K562 (cell line): Measurements from ENCODE around the gene CDH2. TPM values are rescaled to one million over a fixed set of nuclear protein-coding genes. Genes with fewer than 3 reads are reported as not detected.

Experiments used
- ATAC-seq: fragments of 200-7000 bp; cut with Tn5 transposase; 3 replicates; pipeline ENCODE4 v1.9.1; 2020; ENCODE audit warnings: moderate library complexity
- BruUV-seq: library from RNA; stranded (reverse); fragments of 400-500 nt; replicated peaks from 2 replicates; lab custom pipeline; 2021; lab: Mats Ljungman, UMichigan
- CTCF ChIA-PET: fragments of 300-600 bp; formaldehyde crosslinking; extraction: SDS; loops from one replicate; lab custom pipeline; 2021; ENCODE audit warnings: low intra/inter-chr PET ratio; lab: Yijun Ruan, JAX
- POLR2A ChIA-PET: fragments of 300-600, 350-650 bp; sonication (Branson Sonifier 250); formaldehyde crosslinking; extraction: SDS; loops from one replicate; lab custom pipeline; 2021; ENCODE audit warnings: antibody characterized with exemption, inconsistent platforms; lab: Yijun Ruan, JAX
- DNase-seq, 4 experiments: peaks; one replicate each; pipeline versions ENCODE4 v3.0.0 to v3.0.0-alpha.2; 2011 to 2018; ENCODE audit warnings: low spot score in 3 of 4, mixed read lengths in 3 of 4; ENCODE audit errors: extremely low read depth in 1 of 4
- FAIRE-seq: peaks from 2 replicates; lab custom pipeline; 2011; peaks lifted over from hg19 to GRCh38; lab: Jason Lieb, UNC
- H2AFZ ChIP-seq: 2 replicates; pipeline ENCODE4 v1.6.0; 2011; ENCODE audit warnings: low read depth, low read length, control low read depth, inconsistent platforms
- H3K27ac ChIP-seq: fragments of 200-600 bp; 3 replicates; pipeline ENCODE4 v1.8.0; 2011; ENCODE audit warnings: low read depth, mild to moderate bottlenecking, control low read depth, inconsistent platforms, low read length, moderate library complexity, mixed read lengths; ENCODE audit errors: extremely low read depth
- H3K27me3 ChIP-seq, 2 experiments: fragments of 300-600 bp in 1 of 2; 2 replicates in 1 of 2; 3 replicates in 1 of 2; pipeline versions ENCODE4 v1.6.0 to v1.8.0; 2011; ENCODE audit warnings: inconsistent platforms in 2 of 2, low read length in 2 of 2, mild to moderate bottlenecking in 1 of 2, mixed read lengths in 1 of 2, moderate library complexity in 1 of 2; ENCODE audit not compliant: control insufficient read depth in 2 of 2, insufficient read depth in 2 of 2
- H3K36me3 ChIP-seq: fragments of 300-600 bp; 3 replicates; pipeline ENCODE4 v1.8.0; 2011; ENCODE audit warnings: mild to moderate bottlenecking, low read length, inconsistent platforms; ENCODE audit not compliant: control insufficient read depth, insufficient read depth
- H3K4me1 ChIP-seq, 2 experiments: fragments of 200-600 bp in 1 of 2; replicated peaks in 1 of 2; 2 replicates in 1 of 2; 3 replicates in 1 of 2; pipeline versions ENCODE4 v1.5.1 to v1.8.0; 2011; ENCODE audit warnings: inconsistent platforms in 2 of 2, low read length in 2 of 2, mild to moderate bottlenecking in 1 of 2, mixed read lengths in 1 of 2, moderate library complexity in 1 of 2; ENCODE audit not compliant: control insufficient read depth in 2 of 2, insufficient read depth in 2 of 2
- H3K4me2 ChIP-seq: 2 replicates; pipeline ENCODE4 v1.6.1; 2011; ENCODE audit warnings: low read length, control low read depth, inconsistent platforms, mixed read lengths; ENCODE audit not compliant: insufficient read depth
- H3K4me3 ChIP-seq: fragments of 200-600 bp; sonication (generic), shearing (Covaris generic); 2 replicates; pipeline ENCODE4 v1.5.1; 2016; ENCODE audit warnings: control low read depth, inconsistent platforms
- H3K79me2 ChIP-seq: fragments of 200-600 bp; 3 replicates; pipeline ENCODE4 v1.8.0; 2011; ENCODE audit warnings: low read length, inconsistent platforms; ENCODE audit not compliant: control insufficient read depth, insufficient read depth
- H3K9ac ChIP-seq, 2 experiments: 2 replicates each; pipeline versions ENCODE4 v1.6.0 to v1.6.1; 2011; ENCODE audit warnings: low read depth in 2 of 2, low read length in 2 of 2, control low read depth in 1 of 2, inconsistent platforms in 1 of 2, mild to moderate bottlenecking in 1 of 2, mixed read lengths in 1 of 2; ENCODE audit not compliant: insufficient read depth in 1 of 2
- H3K9me1 ChIP-seq: one replicate; pipeline ENCODE4 v1.6.0; 2011; ENCODE audit warnings: inconsistent platforms, mild to moderate bottlenecking, low read length, moderate library complexity; ENCODE audit not compliant: control insufficient read depth, insufficient read depth
- H3K9me3 ChIP-seq: replicated peaks from 2 replicates; pipeline ENCODE4 v1.5.1; 2011; ENCODE audit warnings: low read depth, low read length, inconsistent platforms; ENCODE audit not compliant: control insufficient read depth, insufficient read depth
- H4K20me1 ChIP-seq: replicated peaks from 2 replicates; pipeline ENCODE4 v1.6.1; 2011; ENCODE audit warnings: low read length, inconsistent platforms, mixed read lengths; ENCODE audit not compliant: control insufficient read depth, insufficient read depth
- MIER1 ChIP-seq: fragments of 450-650 bp; IDR thresholded peaks from 2 replicates; pipeline ENCODE4 v1.6.1; 2016; ENCODE audit warnings: antibody characterized with exemption, mild to moderate bottlenecking, low read depth
- SETDB1 ChIP-seq: IDR thresholded peaks from one replicate; pipeline ENCODE4 v1.6.1; 2012; ENCODE audit warnings: low read length, control low read depth, inconsistent platforms
- SNAPC5 ChIP-seq: fragments of 250-450 bp; sonication (Bioruptor Pico); IDR thresholded peaks from 2 replicates; pipeline ENCODE4 v1.8.0; 2021; ENCODE audit warnings: moderate library complexity, mild to moderate bottlenecking, inconsistent platforms
- USF2 ChIP-seq: sonication (generic); formaldehyde crosslinking; IDR thresholded peaks from 2 replicates; pipeline ENCODE4 v1.5.0; 2020; ENCODE audit warnings: missing genetic modification reagents
- ZNF436 ChIP-seq: fragments of 250-450, 450-650 bp; sonication (Bioruptor Pico); formaldehyde crosslinking; IDR thresholded peaks from 2 replicates; pipeline ENCODE4 v1.7.0; 2020; ENCODE audit warnings: mild to moderate bottlenecking
- WGBS: fragments of 100-300 bp; shearing (Covaris generic); methylation state at CpG from one replicate; pipeline ENCODE4 v1.1.6; 2016; ENCODE audit warnings: low coverage, mixed read lengths; ENCODE audit not compliant: insufficient coverage; ENCODE audit errors: missing lambda C conversion rate; 5-methylcytosine and 5-hydroxymethylcytosine counted together
- in situ Hi-C: fragments of 300-500 bp; cut with MboI; formaldehyde crosslinking; loops from 4 replicates; pipeline ENCODE4 v1.15.0; 2018; ENCODE audit warnings: inconsistent platforms, mixed read lengths
- intact Hi-C: fragments of 100-400 bp; cut with micrococcal nuclease; formaldehyde crosslinking; loops from 2 replicates; pipeline ENCODE4 v1.14.2; 2022
- polyA plus RNA-seq, 8 experiments: library from polyadenylated mRNA; depleted of rRNA in 4 of 8; stranded (reverse) in 5 of 8; unstranded in 3 of 8; fragments of >200 nt; fragmentation: Nextera tagmentation in 2 of 8; fragmentation: Illumina TruSeq in 1 of 8; extraction: Ambion mirVana in 2 of 8; extraction: Trizol in 1 of 8; gene quantifications; 2 replicates each; pipeline versions ENCODE4 v1.2.1 to v1.2.3, GENCODE V29; 2011 to 2014; ENCODE audit warnings: inconsistent platforms in 1 of 8, missing spikeins in 1 of 8
- total RNA-seq, 7 experiments: library from RNA; depleted of rRNA in 6 of 7; stranded (reverse); fragments of >200 nt in 6 of 7; fragmentation: Illumina TruSeq in 2 of 7; extraction: Trizol in 2 of 7; gene quantifications; 2 replicates each; pipeline versions ENCODE4 v1.2.1 to v1.2.3, GENCODE V29; 2011 to 2021; ENCODE audit warnings: low replicate concordance in 1 of 7

CDH2 gene
- total and polyA plus RNA-seq, 9 of the 15 experiments (the other 6 are each of a cell fraction or from before 2014, with no cell fraction given) = 0.04 TPM; not detected in 8

GRCh38 chr18:28074076-28074475 lies 102.9 kb downstream of the CDH2 start (continued):
- no peak for TF ChIP-seq USF2
- TF ChIP-seq ZNF436 (CRISPR knock-in tag) = no peak

- H3K9me1 ChIP-seq = no peaks in the 10 kb centered on the region
- ChIA-PET POLR2A (no interaction called here), CTCF (no interaction called here)
- intact Hi-C loops (no loop called here), in situ Hi-C loops (no loop called here)
- no peaks in the 10 kb centered on the region for H3K79me2 ChIP-seq
- DNase-seq = no peak
- no peak for ATAC-seq
- H3K4me1 ChIP-seq = no peaks in the 10 kb centered on the region
- FAIRE-seq = no peak
- H3K4me3 ChIP-seq = no peak overlapping the region
- 0% methylated on average over 3 of the region's 3 CpGs for WGBS
- no peak overlapping the region for H3K27ac ChIP-seq
- no peak overlapping the region for H3K4me2 ChIP-seq
- no peaks in the 10 kb centered on the region for H4K20me1 ChIP-seq
- TF ChIP-seq SNAPC5 (CRISPR knock-in tag) (no peak), MIER1 (no peak), SETDB1 (no peak)
- H2AFZ ChIP-seq = no peak overlapping the region
- H3K9me3 ChIP-seq = no peaks in the 10 kb centered on the region; the same call in 1 of the 2 replicates
- no peak overlapping the region for H3K9ac ChIP-seq
- no peaks in the 10 kb centered on the region for H3K36me3 ChIP-seq
- no peaks in the 10 kb centered on the region for H3K27me3 ChIP-seq
- BruUV-seq = no TSS peak
Observed at GRCh38 chr18:28073658-28074057, 103.3 kb downstream of the CDH2 start.
